ENCODE results near the gene SLC27A3.

- TF ChIP-seq POLR2AphosphoS5 (IDR thresholded peaks at IDR 0.05): no peak
- TF ChIP-seq CTCF (IDR thresholded peaks at IDR 0.05): no peak
- TF ChIP-seq POLR2A (IDR thresholded peaks at IDR 0.05): no peak
Observed at GRCh38 chr1:153816283-153816889, 41.2 kb downstream of the SLC27A3 start.
